ENCODE results near the gene SLIT3. TPM values are rescaled to one million over a fixed set of nuclear protein-coding genes. Genes with fewer than 3 reads are reported as not detected.

Gene SLIT3
- total and polyA plus RNA-seq, 2 experiments from 2014 or later = 58.4 to 96.7 TPM

DNA sequence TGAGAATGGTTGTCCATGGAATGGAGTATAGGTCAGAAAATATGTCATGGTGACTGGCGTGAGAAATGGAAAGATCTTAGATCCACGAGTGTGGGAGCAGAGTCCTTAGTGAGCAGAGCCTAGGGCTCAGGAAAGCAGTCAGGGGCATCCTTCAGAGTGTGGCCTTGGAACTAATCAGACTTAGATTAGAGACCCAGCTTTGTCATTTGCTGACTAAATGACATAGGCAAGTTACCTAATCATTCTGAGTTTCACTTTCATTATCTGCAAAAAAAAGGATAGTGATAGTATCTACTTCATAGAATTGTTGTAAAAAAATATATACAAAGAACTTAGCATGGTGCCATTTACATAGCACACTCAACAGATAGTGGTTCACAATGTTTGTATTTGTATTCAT lies 24.3 kb upstream of the SLIT3 start:
- no peak overlapping the region for H3K4me3 ChIP-seq
- no peaks in the 10 kb centered on the region for H3K36me3 ChIP-seq (replicated peaks; ENCODE audit: insufficient read depth, low read depth)
- no peaks in the 10 kb centered on the region for H3K27me3 ChIP-seq
- H3K9me3 ChIP-seq (ENCODE audit: low read depth) = no peaks in the 10 kb centered on the region
- no peaks in the 10 kb centered on the region for H3K9me2 ChIP-seq (replicated peaks; ENCODE audit: insufficient read depth)
- H4K20me1 ChIP-seq (ENCODE audit: insufficient read depth, poor library complexity, severe bottlenecking) = no peaks in the 10 kb centered on the region
- no peaks in the 10 kb centered on the region for H3K4me1 ChIP-seq (ENCODE audit: insufficient read depth)
- H3K79me2 ChIP-seq = no peaks in the 10 kb centered on the region
- no peak overlapping the region for H3K4me2 ChIP-seq
- peak; percentile 23 for DNase-seq (ENCODE audit: low spot score)
- no peak overlapping the region for H2AFZ ChIP-seq
- TF ChIP-seq CTCF (IDR thresholded peaks at IDR 0.05; ENCODE audit: poor library complexity) (no peak), EZH2 (IDR thresholded peaks at IDR 0.05; ENCODE audit: borderline replicate concordance) (no peak), EZH2phosphoT487 (IDR thresholded peaks at IDR 0.05; ENCODE audit: low read depth, severe bottlenecking, unreplicated experiment) (no peak)
- WGBS (ENCODE audit: low lambda C conversion rate, missing lambda C conversion rate) = 72% methylated on average over 2 of the region's 2 CpGs
- H3K27ac ChIP-seq = no peak overlapping the region

DNA sequence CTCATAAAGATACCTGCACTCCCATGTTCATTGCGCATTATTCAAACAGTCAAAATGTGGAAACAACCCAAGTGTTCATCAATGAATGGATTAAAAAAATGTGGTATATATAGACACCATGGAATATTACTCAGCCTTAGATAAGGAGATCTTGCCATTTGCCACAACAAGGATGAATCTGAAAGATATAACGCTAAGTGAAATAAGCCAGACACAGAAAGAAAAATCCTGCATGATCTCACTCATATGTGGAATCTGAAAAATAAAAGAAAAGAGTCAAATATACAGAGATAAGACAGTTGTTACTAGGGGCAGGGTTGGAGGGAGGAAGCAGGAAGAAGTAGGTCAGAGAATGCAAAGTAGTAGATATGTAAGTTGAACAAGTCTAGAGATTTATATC lies 17.6 kb upstream of the SLIT3 start:
- H3K27me3 ChIP-seq = no peaks in the 10 kb centered on the region
- no peaks in the 10 kb centered on the region for H4K20me1 ChIP-seq (ENCODE audit: insufficient read depth, poor library complexity, severe bottlenecking)
- H3K4me1 ChIP-seq (ENCODE audit: insufficient read depth) = no peaks in the 10 kb centered on the region
- H3K79me2 ChIP-seq = no peaks in the 10 kb centered on the region
- DNase-seq (ENCODE audit: low spot score) = no peak
- no peak overlapping the region for H3K4me2 ChIP-seq
- H3K36me3 ChIP-seq (replicated peaks; ENCODE audit: insufficient read depth, low read depth) = no peaks in the 10 kb centered on the region
- no peak for TF ChIP-seq EZH2 (IDR thresholded peaks at IDR 0.05; ENCODE audit: borderline replicate concordance)
- no peak overlapping the region for H3K27ac ChIP-seq
- WGBS (ENCODE audit: low lambda C conversion rate, missing lambda C conversion rate) = 83% methylated on average over 2 of the region's 2 CpGs
- H3K4me3 ChIP-seq = no peak overlapping the region
- H3K9me3 ChIP-seq (ENCODE audit: low read depth) = no peaks in the 10 kb centered on the region
- no peaks in the 10 kb centered on the region for H3K9me2 ChIP-seq (replicated peaks; ENCODE audit: insufficient read depth)
- H2AFZ ChIP-seq = no peak overlapping the region

DNA sequence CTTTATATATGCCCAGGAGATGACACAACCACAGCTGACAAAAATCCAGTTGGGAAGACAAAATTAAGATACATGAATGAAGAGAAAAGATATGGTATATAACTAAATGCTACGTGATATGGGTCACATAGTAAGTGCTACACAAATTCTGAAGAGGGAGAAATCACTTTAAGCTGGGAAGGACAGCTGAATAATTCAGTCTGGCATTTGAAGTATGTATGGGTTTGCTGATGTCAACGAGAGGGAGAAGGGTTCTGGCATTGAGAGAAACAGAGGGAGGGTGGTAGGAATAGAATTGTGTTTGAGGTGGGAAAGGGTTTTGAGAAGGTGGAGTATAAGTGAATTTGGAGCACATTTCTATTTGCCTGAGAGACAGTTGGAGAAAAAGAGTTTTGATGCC lies 6.7 kb upstream of the SLIT3 start:
- Histone ChIP-seq H3K36me3 (replicated peaks; ENCODE audit: insufficient read depth, low read depth) (no peaks in the 10 kb centered on the region), H2AFZ (no peak overlapping the region)

DNA sequence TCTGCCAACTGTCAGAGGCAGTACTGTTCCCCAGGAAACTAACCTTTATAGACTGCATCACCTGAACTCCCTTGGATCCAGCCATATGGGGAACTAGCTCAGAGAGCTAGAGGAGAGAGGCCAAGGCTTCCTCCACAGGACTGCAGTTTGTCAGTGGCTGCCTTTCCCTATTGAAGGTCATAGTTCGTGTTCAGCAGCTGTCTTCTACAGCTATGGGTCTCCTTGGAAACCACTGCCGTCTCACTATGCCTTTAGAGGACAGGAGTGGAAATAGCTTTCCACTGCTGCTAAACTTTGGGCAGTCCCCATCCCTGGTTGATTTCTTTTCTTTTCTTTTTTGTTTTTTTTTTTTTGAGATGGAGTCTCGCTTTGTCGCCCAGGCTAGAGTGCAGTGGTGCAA lies 4.4 kb upstream of the SLIT3 start:
- no peaks in the 10 kb centered on the region for H4K20me1 ChIP-seq (ENCODE audit: insufficient read depth, poor library complexity, severe bottlenecking)
- no peaks in the 10 kb centered on the region for H3K79me2 ChIP-seq
- no peaks in the 10 kb centered on the region for H3K9me3 ChIP-seq (ENCODE audit: low read depth)
- no peak for DNase-seq (ENCODE audit: low spot score)
- TF ChIP-seq CTCF (IDR thresholded peaks at IDR 0.05; ENCODE audit: poor library complexity) (no peak), EZH2phosphoT487 (IDR thresholded peaks at IDR 0.05; ENCODE audit: low read depth, severe bottlenecking, unreplicated experiment) (no peak), EZH2 (IDR thresholded peaks at IDR 0.05; ENCODE audit: borderline replicate concordance) (no peak)
- H3K27me3 ChIP-seq = no peaks in the 10 kb centered on the region
- H3K27ac ChIP-seq = no peak overlapping the region
- H3K4me1 ChIP-seq (ENCODE audit: insufficient read depth) = peaks cover 12% of the 10 kb centered on the region
- H3K36me3 ChIP-seq (replicated peaks; ENCODE audit: insufficient read depth, low read depth) = no peaks in the 10 kb centered on the region
- H3K9me2 ChIP-seq (replicated peaks; ENCODE audit: insufficient read depth) = no peaks in the 10 kb centered on the region
- no peak overlapping the region for H3K4me3 ChIP-seq
- H3K4me2 ChIP-seq = no peak overlapping the region
- H2AFZ ChIP-seq = no peak overlapping the region
- 83% methylated on average over 4 of the region's 4 CpGs for WGBS (ENCODE audit: low lambda C conversion rate, missing lambda C conversion rate)

More for the DNA sequence above, 6.7 kb upstream of the SLIT3 start:
- H3K9me2 ChIP-seq (replicated peaks; ENCODE audit: insufficient read depth) = no peaks in the 10 kb centered on the region
- 37% methylated on average over 2 of the region's 2 CpGs for WGBS (ENCODE audit: low lambda C conversion rate, missing lambda C conversion rate)
- H4K20me1 ChIP-seq (ENCODE audit: insufficient read depth, poor library complexity, severe bottlenecking) = no peaks in the 10 kb centered on the region
- no peak for DNase-seq (ENCODE audit: low spot score)
- H3K79me2 ChIP-seq = no peaks in the 10 kb centered on the region
- no peaks in the 10 kb centered on the region for H3K9me3 ChIP-seq (ENCODE audit: low read depth)
- no peak overlapping the region for H3K27ac ChIP-seq
- no peak overlapping the region for H3K4me3 ChIP-seq
- H3K4me1 ChIP-seq (ENCODE audit: insufficient read depth) = no peaks in the 10 kb centered on the region
- H3K27me3 ChIP-seq = no peaks in the 10 kb centered on the region
- no peak overlapping the region for H3K4me2 ChIP-seq
- TF ChIP-seq EZH2 (IDR thresholded peaks at IDR 0.05; ENCODE audit: borderline replicate concordance) = no peak
- TF ChIP-seq EZH2phosphoT487 (IDR thresholded peaks at IDR 0.05; ENCODE audit: low read depth, severe bottlenecking, unreplicated experiment) = no peak
- TF ChIP-seq CTCF (IDR thresholded peaks at IDR 0.05; ENCODE audit: poor library complexity) = no peak
